GM19438 (cell line): ENCODE measurements around the gene TADA1.
"Not testable (repeated sequence)": the region's sequence is repeated elsewhere in the genome, so short reads cannot be mapped to it uniquely, and the experiment has no call there.

Source experiments
- ATAC-seq: cut with Tn5 transposase; IDR thresholded peaks from one replicate; pipeline ENCODE4 v1.9.1; 2021; ENCODE audit warnings: low read depth; ENCODE audit not compliant: unreplicated experiment

Gene TADA1

GRCh38 chr1:166899769-166900168, 23.7 kb upstream of the TADA1 start:
- no peak for ATAC-seq

GRCh38 chr1:166895766-166896165, 19.7 kb upstream of the TADA1 start:
- no peak for ATAC-seq

GRCh38 chr1:166889776-166890175, 13.7 kb upstream of the TADA1 start:
- no peak for ATAC-seq

- ATAC-seq, result no peak
These were observed 12.5 kb upstream of the TADA1 start for GRCh38 chr1:166888373-166889111.

- ATAC-seq, result no peak
These were observed 8.9 kb upstream of the TADA1 start for GRCh38 chr1:166884971-166885370.

- peak; percentile 85 for ATAC-seq
These were observed 8.1 kb upstream of the TADA1 start for GRCh38 chr1:166884040-166884642.

- no peak for ATAC-seq
These were observed 6.8 kb upstream of the TADA1 start for GRCh38 chr1:166882893-166883292.

- ATAC-seq, result not testable (repeated sequence)
These were observed 2.3 kb upstream of the TADA1 start for GRCh38 chr1:166878173-166878917.

- ATAC-seq, result peak; percentile 1
These were observed 425 bp upstream of the TADA1 start for GRCh38 chr1:166876540-166876838.

GRCh38 chr1:166875302-166875733, 746 bp downstream of the TADA1 start:
- ATAC-seq, result no peak

- ATAC-seq, result no peak
These were observed 1.6 kb downstream of the TADA1 start for GRCh38 chr1:166874464-166874863.

- ATAC-seq, result no peak
These were observed 5.5 kb downstream of the TADA1 start for GRCh38 chr1:166870584-166870983.

- no peak for ATAC-seq
These were observed 6.6 kb downstream of the TADA1 start for GRCh38 chr1:166869318-166870099.

GRCh38 chr1:166868639-166869038, 7.4 kb downstream of the TADA1 start:
- no peak for ATAC-seq

GRCh38 chr1:166865926-166866325, 10.1 kb downstream of the TADA1 start:
- no peak for ATAC-seq

GRCh38 chr1:166859597-166859996, 16.5 kb downstream of the TADA1 start:
- no peak for ATAC-seq

GRCh38 chr1:166858726-166859419, 17.2 kb downstream of the TADA1 start:
- ATAC-seq, result no peak

- ATAC-seq, result no peak
These were observed 18.1 kb downstream of the TADA1 start for GRCh38 chr1:166857995-166858394.

GRCh38 chr1:166855558-166855957, 20.5 kb downstream of the TADA1 start:
- ATAC-seq, result no peak

- no peak for ATAC-seq
These were observed 23.1 kb downstream of the TADA1 start for GRCh38 chr1:166852918-166853317.
